GM23338 (cell line): ENCODE data around the gene FYTTD1. TPM values are rescaled to one million over a fixed set of nuclear protein-coding genes. Genes with fewer than 3 reads are reported as not detected.
A peak's percentile ranks its signal among the peaks of the same experiment; 100 is the strongest.

Experiments used
- ATAC-seq: fragments of 200-7000 bp; cut with Tn5 transposase; 3 replicates; pipeline ENCODE4 v1.9.1; 2020
- DNase-seq: peaks from one replicate; pipeline ENCODE4 v3.0.0-alpha.2; 2015; ENCODE audit warnings: low spot score
- H2AFZ ChIP-seq: fragments of 200-600 bp; sonication (generic); 2 replicates; pipeline ENCODE4 v1.8.0; 2016; ENCODE audit warnings: antibody characterized with exemption, mild to moderate bottlenecking, moderate library complexity
- H3F3A ChIP-seq: fragments of 200-600 bp; sonication (generic); replicated peaks from 2 replicates; pipeline ENCODE4 v1.8.0; 2017; ENCODE audit warnings: antibody characterized with exemption, mixed run types, low read depth
- H3K27ac ChIP-seq: fragments of 200-600 bp; sonication (generic); 2 replicates; pipeline ENCODE4 v1.6.1; 2016; ENCODE audit warnings: low read depth
- H3K27me3 ChIP-seq: fragments of 200-600 bp; sonication (generic); 2 replicates; pipeline ENCODE4 v1.8.0; 2016; ENCODE audit warnings: mild to moderate bottlenecking, mixed run types, moderate library complexity; ENCODE audit not compliant: insufficient read depth
- H3K36me3 ChIP-seq: fragments of 200-600 bp; sonication (generic); 2 replicates; pipeline ENCODE4 v1.8.0; 2016; ENCODE audit warnings: mild to moderate bottlenecking; ENCODE audit not compliant: insufficient read depth
- H3K4me1 ChIP-seq: fragments of 200-600 bp; sonication (generic); 2 replicates; pipeline ENCODE4 v1.8.0; 2016; ENCODE audit warnings: mild to moderate bottlenecking, moderate library complexity; ENCODE audit not compliant: insufficient read depth
- H3K4me2 ChIP-seq: fragments of 200-600 bp; sonication (generic); 2 replicates; pipeline ENCODE4 v1.7.1; 2017; ENCODE audit warnings: mixed run types
- H3K4me3 ChIP-seq: fragments of 200-600 bp; sonication (generic); 2 replicates; pipeline ENCODE4 v1.6.1; 2016; ENCODE audit warnings: mixed run types
- H3K79me2 ChIP-seq: fragments of 200-600 bp; sonication (generic); replicated peaks from 2 replicates; pipeline ENCODE4 v1.8.0; 2017; ENCODE audit warnings: mild to moderate bottlenecking; ENCODE audit not compliant: insufficient read depth
- H3K9me2 ChIP-seq: fragments of 200-600 bp; sonication (generic); 2 replicates; pipeline ENCODE4 v1.8.0; 2017; ENCODE audit not compliant: insufficient read depth
- H4K20me1 ChIP-seq: fragments of 200-600 bp; sonication (generic); replicated peaks from 2 replicates; pipeline ENCODE4 v1.8.0; 2017; ENCODE audit warnings: mild to moderate bottlenecking; ENCODE audit not compliant: insufficient read depth
- H3K27ac Mint-ChIP-seq: 2 replicates; pipeline ENCODE4 v1.8.0; 2020; ENCODE audit warnings: inconsistent platforms, mild to moderate bottlenecking, moderate library complexity, mixed read lengths
- H3K27me3 Mint-ChIP-seq: 3 replicates; pipeline ENCODE4 v1.8.0; 2022; ENCODE audit warnings: low read depth, mild to moderate bottlenecking, moderate library complexity, mixed read lengths, inconsistent platforms; ENCODE audit not compliant: insufficient read depth, poor library complexity
- H3K36me3 Mint-ChIP-seq: 3 replicates; pipeline ENCODE4 v1.8.0; 2021; ENCODE audit warnings: low read depth, mild to moderate bottlenecking, inconsistent platforms, moderate library complexity, mixed read lengths
- H3K4me1 Mint-ChIP-seq: 3 replicates; pipeline ENCODE4 v1.8.0; 2020; ENCODE audit warnings: mild to moderate bottlenecking, inconsistent platforms, mixed read lengths
- H3K4me3 Mint-ChIP-seq: 3 replicates; pipeline ENCODE4 v1.8.0; 2021; ENCODE audit warnings: moderate library complexity, mild to moderate bottlenecking, inconsistent platforms, mixed read lengths
- H3K9me3 Mint-ChIP-seq: 3 replicates; pipeline ENCODE4 v1.8.0; 2020; ENCODE audit warnings: moderate library complexity, mild to moderate bottlenecking, inconsistent platforms, mixed read lengths
- EZH2 ChIP-seq: fragments of 200-600 bp; sonication (generic); IDR thresholded peaks from one replicate; pipeline ENCODE4 v1.8.0; 2017; ENCODE audit warnings: antibody characterized with exemption, mild to moderate bottlenecking, low read depth; ENCODE audit not compliant: unreplicated experiment
- EZH2phosphoT487 ChIP-seq: fragments of 200-600 bp; sonication (generic); IDR thresholded peaks from one replicate; pipeline ENCODE4 v1.8.1; 2018; ENCODE audit warnings: antibody characterized with exemption; ENCODE audit not compliant: unreplicated experiment
- POLR2AphosphoS5 ChIP-seq: IDR thresholded peaks from 2 replicates; pipeline ENCODE4 v1.6.1; 2016; ENCODE audit warnings: antibody characterized with exemption, low read depth
- REST ChIP-seq: IDR thresholded peaks from one replicate; pipeline ENCODE4 v1.6.1; 2018; ENCODE audit warnings: antibody characterized with exemption; ENCODE audit not compliant: unreplicated experiment
- ZNF462 ChIP-seq: fragments of 250-450 bp; sonication (Bioruptor Pico); IDR thresholded peaks from 2 replicates; pipeline ENCODE4 v1.5.0; 2020; ENCODE audit warnings: mild to moderate bottlenecking, moderate library complexity
- polyA plus RNA-seq: library from polyadenylated mRNA; unstranded; fragments of >200 nt; fragmentation: Nextera tagmentation; extraction: Ambion mirVana; gene quantifications from 2 replicates; pipeline ENCODE4 v1.2.1, GENCODE V29; 2016
- total RNA-seq: library from RNA; depleted of rRNA; stranded (reverse); fragments of >200 nt; shearing (Covaris generic); gene quantifications from 2 replicates; pipeline ENCODE4 v1.2.3, GENCODE V29; 2014

The FYTTD1 gene
- total and polyA plus RNA-seq, 2 experiments from 2014 or later, result 13.7 to 14.8 TPM

GRCh38 chr3:197714251-197714650, 35.4 kb upstream of the FYTTD1 start:
- Histone ChIP-seq H4K20me1 (no peaks in the 10 kb centered on the region; the same call in 1 of the 2 replicates), H3K9me2 (no peaks in the 10 kb centered on the region), H3K27ac (0 out of 2 replicates have a peak overlapping the region, but pooled peaks have one; percentile 20), H3K79me2 (peaks cover 13% of the 10 kb centered on the region; the same call in 1 of the 2 replicates), H3K4me3 (no peak overlapping the region), H3K4me1 (peaks cover 16% of the 10 kb centered on the region), H3K27me3 (no peaks in the 10 kb centered on the region), H3F3A (0 out of 2 replicates have a peak, but pooled peaks cover 7% of the 10 kb centered on the region), H3K4me2 (no peak overlapping the region), H3K36me3 (no peaks in the 10 kb centered on the region), H2AFZ (no peak overlapping the region)
- peaks cover 2% of the 10 kb centered on the region for H3K27me3 Mint-ChIP-seq
- peaks cover 19% of the 10 kb centered on the region for H3K36me3 Mint-ChIP-seq
- ATAC-seq (no peak), DNase-seq (no peak)
- H3K4me3 Mint-ChIP-seq, result no peak overlapping the region
- TF ChIP-seq EZH2, result no peak
- TF ChIP-seq EZH2phosphoT487, result no peak
- TF ChIP-seq REST, result no peak
- no peak for TF ChIP-seq ZNF462
- TF ChIP-seq POLR2AphosphoS5, result no peak
- peaks cover 7% of the 10 kb centered on the region for H3K4me1 Mint-ChIP-seq
- no peaks in the 10 kb centered on the region for H3K9me3 Mint-ChIP-seq
- no peak overlapping the region for H3K27ac Mint-ChIP-seq
